SK-N-SH (cell line): Measurements from ENCODE around the gene ANKDD1A. TPM values are rescaled to one million over a fixed set of nuclear protein-coding genes. Genes with fewer than 3 reads are reported as not detected.
A peak's percentile ranks its signal among the peaks of the same experiment; 100 is the strongest.

ENCODE experiments used
- CTCF ChIA-PET: fragments of 300-600, 350-600 bp; formaldehyde crosslinking; extraction: SDS; loops from one replicate; lab custom pipeline; 2021; lab: Yijun Ruan, JAX
- POLR2A ChIA-PET: fragments of 350-600 bp; sonication (Branson Sonifier 250); formaldehyde crosslinking; extraction: SDS; loops from one replicate; lab custom pipeline; 2020; ENCODE audit warnings: antibody characterized with exemption, inconsistent platforms; lab: Yijun Ruan, JAX
- DNase-seq: peaks from one replicate; pipeline ENCODE4 v3.0.0; 2012
- H2AFZ ChIP-seq: fragments of 200-600 bp; sonication (generic); 2 replicates; pipeline ENCODE4 v1.8.1; 2016; ENCODE audit warnings: antibody characterized with exemption, mild to moderate bottlenecking, low read depth
- H3F3A ChIP-seq: fragments of 200-600 bp; sonication (generic); replicated peaks from 2 replicates; pipeline ENCODE3; 2016; ENCODE audit warnings: antibody characterized with exemption, mild to moderate bottlenecking; ENCODE audit not compliant: insufficient read depth
- H3K27ac ChIP-seq, 2 experiments: fragments of 200-500 bp in 1 of 2; fragments of 200-600 bp in 1 of 2; sonication (Bioruptor generic) in 1 of 2; sonication (generic), shearing (Covaris generic) in 1 of 2; 2 replicates each; pipeline versions ENCODE4 v1.5.1 to v1.6.1; 2014 to 2016; ENCODE audit warnings: low read depth in 2 of 2, inconsistent platforms in 1 of 2, low read length in 1 of 2, mild to moderate bottlenecking in 1 of 2, mixed read lengths in 1 of 2
- H3K27me3 ChIP-seq: fragments of 200-600 bp; sonication (generic), shearing (Covaris generic); 2 replicates; pipeline ENCODE4 v1.6.1; 2016; ENCODE audit warnings: mixed run types; ENCODE audit not compliant: insufficient read depth
- H3K36me3 ChIP-seq, 2 experiments: fragments of 200-500 bp in 1 of 2; fragments of 200-600 bp in 1 of 2; sonication (Bioruptor generic) in 1 of 2; sonication (generic) in 1 of 2; replicated peaks in 1 of 2; 2 replicates each; pipeline versions ENCODE3 to v1.5.1; 2014 to 2016; ENCODE audit warnings: low read length in 1 of 2, mild to moderate bottlenecking in 1 of 2; ENCODE audit not compliant: insufficient read depth in 2 of 2, control insufficient read depth in 1 of 2
- H3K4me1 ChIP-seq, 2 experiments: fragments of 200-500 bp in 1 of 2; fragments of 200-600 bp in 1 of 2; sonication (Bioruptor generic) in 1 of 2; sonication (generic), shearing (Covaris generic) in 1 of 2; 2 replicates each; pipeline versions ENCODE4 v1.5.1 to v1.6.1; 2014 to 2016; ENCODE audit warnings: low read depth in 1 of 2, low read length in 1 of 2, mixed run types in 1 of 2; ENCODE audit not compliant: insufficient read depth in 2 of 2, control insufficient read depth in 1 of 2
- H3K4me2 ChIP-seq: fragments of 200-600 bp; sonication (generic), shearing (Covaris generic); 2 replicates; pipeline ENCODE4 v1.6.1; 2017; ENCODE audit warnings: mixed run types
- H3K4me3 ChIP-seq, 2 experiments: fragments of 200-500 bp in 1 of 2; fragments of 200-600 bp in 1 of 2; sonication (Bioruptor generic) in 1 of 2; sonication (generic), shearing (Covaris generic) in 1 of 2; 2 replicates each; pipeline versions ENCODE4 v1.5.1 to v1.8.1; 2014 to 2016; ENCODE audit warnings: low read depth in 2 of 2, inconsistent platforms in 1 of 2, low read length in 1 of 2, mild to moderate bottlenecking in 1 of 2, mixed read lengths in 1 of 2, moderate library complexity in 1 of 2
- H3K79me2 ChIP-seq: fragments of 200-600 bp; sonication (generic); 2 replicates; pipeline ENCODE4 v1.8.1; 2017; ENCODE audit warnings: mild to moderate bottlenecking; ENCODE audit not compliant: insufficient read depth
- H3K9ac ChIP-seq: fragments of 200-600 bp; sonication (generic); 2 replicates; pipeline ENCODE4 v1.6.1; 2017; ENCODE audit warnings: mixed run types
- H3K9me2 ChIP-seq: fragments of 200-600 bp; sonication (generic); 2 replicates; pipeline ENCODE4 v1.6.1; 2017; ENCODE audit warnings: mixed run types
- H3K9me3 ChIP-seq: fragments of 200-600 bp; sonication (generic); 2 replicates; pipeline ENCODE4 v1.6.1; 2017; ENCODE audit warnings: mixed run types, mild to moderate bottlenecking, moderate library complexity
- H4K20me1 ChIP-seq: fragments of 200-600 bp; sonication (generic); 2 replicates; pipeline ENCODE4 v1.6.1; 2017; ENCODE audit warnings: mild to moderate bottlenecking, mixed run types; ENCODE audit not compliant: insufficient read depth
- ELF1 ChIP-seq: IDR thresholded peaks from 2 replicates; pipeline ENCODE4 v1.4.0; 2012
- EP300 ChIP-seq, 2 experiments: IDR thresholded peaks; 2 replicates each; pipeline versions ENCODE4 v1.4.0 to v1.6.1; 2012; ENCODE audit warnings: borderline replicate concordance in 1 of 2, low read depth in 1 of 2, low read length in 1 of 2
- FOXJ3 ChIP-seq: sonication (generic); formaldehyde crosslinking; IDR thresholded peaks from 2 replicates; pipeline ENCODE4 v1.5.1; 2020; ENCODE audit warnings: mild to moderate bottlenecking, missing genetic modification reagents
- MEF2A ChIP-seq: IDR thresholded peaks from 2 replicates; pipeline ENCODE4 v1.4.0; 2012; ENCODE audit warnings: low read depth, borderline replicate concordance
- POLR2AphosphoS5 ChIP-seq: IDR thresholded peaks from 2 replicates; pipeline ENCODE4 v1.6.1; 2012; ENCODE audit warnings: low read depth, low read length
- WGBS: methylation state at CpG from one replicate; pipeline ENCODE4 v1.1.6; 2017; ENCODE audit warnings: low lambda C conversion rate; 5-methylcytosine and 5-hydroxymethylcytosine counted together
- polyA plus RNA-seq, 3 experiments: library from polyadenylated mRNA; depleted of rRNA; stranded (reverse); fragments of >200 nt; gene quantifications; 2 replicates each; pipeline ENCODE4 v1.2.3, GENCODE V29; 2012
- TF ChIP-seq, protein P1 (sequence below): IDR thresholded peaks from 2 replicates; pipeline ENCODE4; 2012
- TF ChIP-seq, protein P2 (sequence below): fragments of 150-350 bp; IDR thresholded peaks from 2 replicates; pipeline ENCODE4 v1.6.1; 2017; ENCODE audit warnings: antibody characterized with exemption, low read length, low read depth, borderline replicate concordance
- TF ChIP-seq, protein P3 (sequence below): IDR thresholded peaks from 2 replicates; pipeline ENCODE4 v1.6.1; 2012; ENCODE audit warnings: mild to moderate bottlenecking, low read depth, low read length, moderate library complexity
- TF ChIP-seq, protein P4 (sequence below): IDR thresholded peaks from 2 replicates; pipeline ENCODE4 v1.4.0; 2012; ENCODE audit warnings: low read depth
- TF ChIP-seq, protein P5 (sequence below): IDR thresholded peaks from 2 replicates; pipeline ENCODE4 v1.4.0; 2012; ENCODE audit warnings: low read depth, borderline replicate concordance

The ANKDD1A gene
- polyA plus RNA-seq, 1 of the 3 experiments (the other 2 are of a cell fraction) = 8.6 TPM

DNA sequence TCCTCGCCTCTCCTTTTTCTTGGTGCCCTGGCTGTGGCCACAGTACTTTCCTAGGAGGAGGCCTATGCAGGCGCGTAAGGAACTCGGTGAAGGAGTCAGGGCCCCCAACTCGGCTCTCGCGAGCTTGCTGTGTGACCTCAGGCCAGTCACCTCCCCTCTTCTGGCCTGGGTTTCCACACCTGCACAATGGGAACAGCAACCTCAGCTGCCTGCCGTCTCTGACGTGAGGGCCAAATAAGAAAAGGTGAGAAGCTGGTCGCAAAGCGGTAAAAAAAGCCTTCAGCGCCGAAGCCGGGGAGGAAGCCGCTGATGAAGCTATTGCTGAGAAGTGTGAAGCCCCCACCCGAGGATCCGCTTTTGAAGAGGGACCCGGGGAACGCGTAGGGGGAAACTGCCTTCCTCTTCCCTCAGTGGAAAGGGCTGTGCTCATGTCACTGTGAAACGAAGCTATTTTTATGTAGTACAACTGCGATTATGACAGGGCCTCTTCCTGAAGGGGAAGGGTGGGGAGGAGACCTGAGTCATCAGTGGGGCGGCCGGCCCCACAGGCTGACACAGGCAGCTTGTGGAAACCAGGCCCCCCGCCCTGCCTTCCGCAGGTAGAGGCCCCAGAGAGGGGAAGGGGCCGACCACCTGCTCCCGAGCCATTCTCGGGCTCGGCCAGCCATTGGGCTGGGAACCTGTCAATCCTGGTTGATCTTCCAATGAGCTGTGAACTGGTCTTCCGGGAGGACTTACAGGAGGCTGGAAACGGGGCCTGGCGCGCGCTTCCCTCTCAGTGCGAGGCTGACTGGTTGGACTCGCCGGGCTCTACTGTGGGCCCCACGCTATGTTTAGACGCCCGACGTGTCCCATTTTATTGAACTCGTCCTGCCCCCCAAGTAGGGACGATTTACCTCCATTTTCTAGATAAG, 18.0 kb upstream of the ANKDD1A start:
- no peaks in the 10 kb centered on the region for H3K27me3 ChIP-seq
- DNase-seq = no peak
- peaks cover 6 to 31% of the 10 kb centered on the region in 2 experiments; a peak in 3 of 4 replicates for H3K4me1 ChIP-seq
- POLR2A ChIA-PET = no interaction called here
- no peak overlapping the region for H3K4me2 ChIP-seq
- no peak overlapping the region; a peak in 1 of 4 replicates for H3K27ac ChIP-seq
- H3K4me3 ChIP-seq = no peak overlapping the region
- WGBS = 87% methylated on average over 41 of the region's 44 CpGs
- H3K79me2 ChIP-seq = no peaks in the 10 kb centered on the region
- CTCF ChIA-PET = no interaction called here
- H3K9ac ChIP-seq = no peak overlapping the region
- no peaks in the 10 kb centered on the region for H3F3A ChIP-seq
- no peak for TF ChIP-seq POLR2AphosphoS5
- TF ChIP-seq, protein P1, sequence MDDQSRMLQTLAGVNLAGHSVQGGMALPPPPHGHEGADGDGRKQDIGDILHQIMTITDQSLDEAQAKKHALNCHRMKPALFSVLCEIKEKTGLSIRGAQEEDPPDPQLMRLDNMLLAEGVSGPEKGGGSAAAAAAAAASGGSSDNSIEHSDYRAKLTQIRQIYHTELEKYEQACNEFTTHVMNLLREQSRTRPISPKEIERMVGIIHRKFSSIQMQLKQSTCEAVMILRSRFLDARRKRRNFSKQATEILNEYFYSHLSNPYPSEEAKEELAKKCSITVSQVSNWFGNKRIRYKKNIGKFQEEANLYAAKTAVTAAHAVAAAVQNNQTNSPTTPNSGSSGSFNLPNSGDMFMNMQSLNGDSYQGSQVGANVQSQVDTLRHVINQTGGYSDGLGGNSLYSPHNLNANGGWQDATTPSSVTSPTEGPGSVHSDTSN = peak; percentile 92
- TF ChIP-seq, protein P2, sequence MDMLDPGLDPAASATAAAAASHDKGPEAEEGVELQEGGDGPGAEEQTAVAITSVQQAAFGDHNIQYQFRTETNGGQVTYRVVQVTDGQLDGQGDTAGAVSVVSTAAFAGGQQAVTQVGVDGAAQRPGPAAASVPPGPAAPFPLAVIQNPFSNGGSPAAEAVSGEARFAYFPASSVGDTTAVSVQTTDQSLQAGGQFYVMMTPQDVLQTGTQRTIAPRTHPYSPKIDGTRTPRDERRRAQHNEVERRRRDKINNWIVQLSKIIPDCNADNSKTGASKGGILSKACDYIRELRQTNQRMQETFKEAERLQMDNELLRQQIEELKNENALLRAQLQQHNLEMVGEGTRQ = no peak
- H2AFZ ChIP-seq = peak overlapping the region; percentile 59
- no peaks in the 10 kb centered on the region for H3K9me2 ChIP-seq
- no peaks in the 10 kb centered on the region for H3K9me3 ChIP-seq
- no peaks in the 10 kb centered on the region for H4K20me1 ChIP-seq
- no peaks in the 10 kb centered on the region for H3K36me3 ChIP-seq

DNA sequence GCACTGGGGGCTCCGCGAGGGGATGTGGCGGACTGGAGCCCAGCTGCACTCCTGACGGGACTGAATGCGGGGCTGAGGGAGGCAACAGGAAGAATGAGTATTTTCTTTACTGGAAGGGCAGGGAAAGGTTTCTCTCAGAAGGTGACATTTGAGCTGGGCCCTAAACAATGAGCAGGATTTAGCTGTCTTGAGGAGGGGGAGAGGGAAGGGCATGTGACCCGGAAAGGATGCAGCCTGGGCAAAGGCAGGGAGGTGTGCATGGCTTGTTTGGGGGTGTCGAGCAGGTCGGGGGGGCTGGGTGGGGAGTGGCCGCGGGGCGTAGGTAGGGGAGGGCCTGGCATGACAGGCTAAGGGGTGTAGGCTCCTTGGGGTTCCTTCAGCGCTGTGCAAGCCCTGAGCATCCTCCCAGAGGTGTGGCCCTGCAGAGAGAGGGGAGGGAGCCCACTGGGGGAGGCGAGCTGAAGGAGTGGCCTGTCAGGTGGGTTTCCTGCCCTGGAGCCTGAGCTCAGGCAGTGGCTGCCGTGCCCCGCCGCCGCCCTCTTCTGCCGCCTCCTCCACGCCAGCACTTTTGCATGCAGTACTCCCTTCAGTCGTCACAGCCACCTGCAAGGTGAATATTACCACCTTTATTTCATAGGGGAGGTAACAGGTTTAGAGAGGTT, 17.2 kb upstream of the ANKDD1A start:
- Histone ChIP-seq H3K79me2 (no peaks in the 10 kb centered on the region), H3K36me3 (peaks cover 0 to 3% of the 10 kb centered on the region in 2 experiments), H3K9me2 (no peaks in the 10 kb centered on the region), H2AFZ (no peak overlapping the region; the same call in 1 of the 2 replicates), H3K9me3 (no peaks in the 10 kb centered on the region), H3K4me3 (no peak overlapping the region), H4K20me1 (no peaks in the 10 kb centered on the region), H3K9ac (no peak overlapping the region), H3K4me2 (no peak overlapping the region), H3F3A (no peaks in the 10 kb centered on the region), H3K27ac (no peak overlapping the region), H3K27me3 (no peaks in the 10 kb centered on the region), H3K4me1 (peaks cover 6 to 31% of the 10 kb centered on the region in 2 experiments; a peak in 3 of 4 replicates)
- WGBS = 98% methylated on average over 16 of the region's 20 CpGs
- DNase-seq = no peak
- ChIA-PET CTCF (no interaction called here), POLR2A (no interaction called here)
- TF ChIP-seq FOXJ3 (CRISPR knock-in tag) = no peak
- TF ChIP-seq, protein P3, sequence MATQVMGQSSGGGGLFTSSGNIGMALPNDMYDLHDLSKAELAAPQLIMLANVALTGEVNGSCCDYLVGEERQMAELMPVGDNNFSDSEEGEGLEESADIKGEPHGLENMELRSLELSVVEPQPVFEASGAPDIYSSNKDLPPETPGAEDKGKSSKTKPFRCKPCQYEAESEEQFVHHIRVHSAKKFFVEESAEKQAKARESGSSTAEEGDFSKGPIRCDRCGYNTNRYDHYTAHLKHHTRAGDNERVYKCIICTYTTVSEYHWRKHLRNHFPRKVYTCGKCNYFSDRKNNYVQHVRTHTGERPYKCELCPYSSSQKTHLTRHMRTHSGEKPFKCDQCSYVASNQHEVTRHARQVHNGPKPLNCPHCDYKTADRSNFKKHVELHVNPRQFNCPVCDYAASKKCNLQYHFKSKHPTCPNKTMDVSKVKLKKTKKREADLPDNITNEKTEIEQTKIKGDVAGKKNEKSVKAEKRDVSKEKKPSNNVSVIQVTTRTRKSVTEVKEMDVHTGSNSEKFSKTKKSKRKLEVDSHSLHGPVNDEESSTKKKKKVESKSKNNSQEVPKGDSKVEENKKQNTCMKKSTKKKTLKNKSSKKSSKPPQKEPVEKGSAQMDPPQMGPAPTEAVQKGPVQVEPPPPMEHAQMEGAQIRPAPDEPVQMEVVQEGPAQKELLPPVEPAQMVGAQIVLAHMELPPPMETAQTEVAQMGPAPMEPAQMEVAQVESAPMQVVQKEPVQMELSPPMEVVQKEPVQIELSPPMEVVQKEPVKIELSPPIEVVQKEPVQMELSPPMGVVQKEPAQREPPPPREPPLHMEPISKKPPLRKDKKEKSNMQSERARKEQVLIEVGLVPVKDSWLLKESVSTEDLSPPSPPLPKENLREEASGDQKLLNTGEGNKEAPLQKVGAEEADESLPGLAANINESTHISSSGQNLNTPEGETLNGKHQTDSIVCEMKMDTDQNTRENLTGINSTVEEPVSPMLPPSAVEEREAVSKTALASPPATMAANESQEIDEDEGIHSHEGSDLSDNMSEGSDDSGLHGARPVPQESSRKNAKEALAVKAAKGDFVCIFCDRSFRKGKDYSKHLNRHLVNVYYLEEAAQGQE = no peak
- TF ChIP-seq ELF1 = no peak
- TF ChIP-seq, protein P4, sequence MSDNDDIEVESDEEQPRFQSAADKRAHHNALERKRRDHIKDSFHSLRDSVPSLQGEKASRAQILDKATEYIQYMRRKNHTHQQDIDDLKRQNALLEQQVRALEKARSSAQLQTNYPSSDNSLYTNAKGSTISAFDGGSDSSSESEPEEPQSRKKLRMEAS = no peak
- TF ChIP-seq, protein P5, sequence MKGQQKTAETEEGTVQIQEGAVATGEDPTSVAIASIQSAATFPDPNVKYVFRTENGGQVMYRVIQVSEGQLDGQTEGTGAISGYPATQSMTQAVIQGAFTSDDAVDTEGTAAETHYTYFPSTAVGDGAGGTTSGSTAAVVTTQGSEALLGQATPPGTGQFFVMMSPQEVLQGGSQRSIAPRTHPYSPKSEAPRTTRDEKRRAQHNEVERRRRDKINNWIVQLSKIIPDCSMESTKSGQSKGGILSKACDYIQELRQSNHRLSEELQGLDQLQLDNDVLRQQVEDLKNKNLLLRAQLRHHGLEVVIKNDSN = no peak
- no peak for TF ChIP-seq MEF2A
- TF ChIP-seq EP300 (IDR thresholded peaks at IDR 0.05; ENCODE audit: borderline replicate concordance in 1 of 2, low read depth in 1 of 2, low read length in 1 of 2) = no peak
